Muscle of arm (tissue), 12 donors: ENCODE results near the gene PRMT7. TPM values are rescaled to one million over a fixed set of nuclear protein-coding genes. Genes with fewer than 3 reads are reported as not detected.
"Not testable (repeated sequence)": the region's sequence is repeated elsewhere in the genome, so short reads cannot be mapped to it uniquely, and the experiment has no call there.

Experiments used
- DNase-seq: peaks from one replicate; pipeline ENCODE4 v3.0.0-alpha.2; 2013
- polyA plus RNA-seq, 12 donors: library from polyadenylated mRNA; unstranded; fragments of 120-200 nt; gene quantifications; one replicate each; pipeline ENCODE4 v1.2.1, GENCODE V29; 2013; ENCODE audit not compliant: insufficient read length in 12 of 12

PRMT7 gene
- polyA plus RNA-seq, 12 donors, result 33.0 to 56.0 (median 40.2) TPM; not detected in 1

DNA sequence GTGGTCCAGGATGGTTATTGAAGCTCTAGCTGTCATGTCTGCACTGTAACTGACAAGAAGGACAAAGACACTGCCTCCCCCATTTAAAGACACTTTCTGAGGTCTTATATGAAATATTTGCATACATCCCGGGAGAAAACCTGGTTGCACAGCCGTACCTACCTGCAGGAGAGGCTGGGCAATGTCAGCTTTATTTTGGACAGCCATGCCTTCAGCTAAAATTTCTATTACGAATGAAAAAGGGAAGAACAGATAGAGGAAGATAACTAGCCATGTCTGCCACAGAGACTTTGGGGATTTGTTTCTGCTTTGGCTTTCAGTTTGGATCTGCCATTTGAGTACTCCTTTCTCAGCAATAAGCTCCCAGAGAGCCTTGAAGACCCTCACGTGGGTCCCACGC, 27.5 kb upstream of the PRMT7 start:
- no peak for DNase-seq

DNA sequence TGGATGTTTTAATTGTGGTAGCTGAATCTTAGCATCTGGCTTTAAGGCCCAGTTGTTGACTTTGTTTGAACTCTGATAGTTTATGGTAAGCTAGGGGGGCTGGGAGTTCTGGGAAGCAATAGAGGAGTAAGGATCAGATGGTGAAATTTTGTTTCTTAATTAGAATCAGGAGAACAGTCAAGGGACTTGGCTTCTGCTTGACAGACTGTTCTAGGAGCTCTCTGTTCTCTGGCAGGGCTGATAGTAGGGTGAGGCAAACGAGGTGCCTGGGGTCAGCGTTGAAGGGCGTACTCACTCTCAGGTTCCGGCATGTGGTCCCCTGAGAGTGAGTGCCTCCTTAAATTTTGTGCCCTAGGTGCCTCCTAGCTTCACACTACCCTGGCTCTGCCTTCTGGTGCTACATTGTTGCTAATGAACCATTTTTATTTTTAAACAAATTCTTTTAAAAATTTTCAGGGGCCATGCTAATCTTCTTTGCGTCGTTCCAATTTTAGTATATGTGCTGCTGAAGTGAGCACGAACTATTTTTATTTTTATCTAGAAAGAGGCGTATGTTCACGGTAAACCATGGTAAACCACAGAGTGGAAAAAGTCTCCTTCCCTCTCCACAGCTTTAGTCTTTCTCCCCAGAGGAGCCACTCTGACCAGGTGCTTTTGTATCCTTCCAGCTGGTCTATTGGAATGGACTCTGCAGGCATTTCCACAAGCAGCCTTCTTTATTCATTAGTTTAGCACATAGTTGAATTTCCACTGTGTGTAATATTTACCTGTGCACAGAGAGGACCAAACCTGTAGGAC, 26.8 kb upstream of the PRMT7 start:
- no peak for DNase-seq

DNA sequence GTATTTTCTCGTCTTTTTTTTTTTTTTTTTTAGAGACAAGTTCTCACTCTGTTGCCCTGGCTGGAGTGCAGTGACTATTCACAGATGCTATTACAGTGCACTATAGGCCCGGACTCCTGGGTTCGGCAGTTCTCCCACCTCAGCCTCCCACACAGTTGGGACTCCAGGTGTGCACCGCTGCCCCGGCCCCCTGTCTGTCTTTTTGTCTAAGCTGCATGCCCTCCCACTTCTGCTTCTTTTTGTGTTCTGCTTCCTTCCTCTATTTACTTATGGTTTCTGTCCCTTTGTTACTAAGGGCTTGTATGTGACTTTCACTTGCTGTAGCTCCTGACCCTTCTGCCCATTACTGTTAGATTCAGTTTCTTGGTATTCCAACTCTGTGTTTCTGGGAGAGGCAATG, 26.0 kb upstream of the PRMT7 start:
- no peak for DNase-seq

- no peak for DNase-seq
Measured at GRCh38 chr16:68285683-68286082, 25.1 kb upstream of the PRMT7 start.

DNA sequence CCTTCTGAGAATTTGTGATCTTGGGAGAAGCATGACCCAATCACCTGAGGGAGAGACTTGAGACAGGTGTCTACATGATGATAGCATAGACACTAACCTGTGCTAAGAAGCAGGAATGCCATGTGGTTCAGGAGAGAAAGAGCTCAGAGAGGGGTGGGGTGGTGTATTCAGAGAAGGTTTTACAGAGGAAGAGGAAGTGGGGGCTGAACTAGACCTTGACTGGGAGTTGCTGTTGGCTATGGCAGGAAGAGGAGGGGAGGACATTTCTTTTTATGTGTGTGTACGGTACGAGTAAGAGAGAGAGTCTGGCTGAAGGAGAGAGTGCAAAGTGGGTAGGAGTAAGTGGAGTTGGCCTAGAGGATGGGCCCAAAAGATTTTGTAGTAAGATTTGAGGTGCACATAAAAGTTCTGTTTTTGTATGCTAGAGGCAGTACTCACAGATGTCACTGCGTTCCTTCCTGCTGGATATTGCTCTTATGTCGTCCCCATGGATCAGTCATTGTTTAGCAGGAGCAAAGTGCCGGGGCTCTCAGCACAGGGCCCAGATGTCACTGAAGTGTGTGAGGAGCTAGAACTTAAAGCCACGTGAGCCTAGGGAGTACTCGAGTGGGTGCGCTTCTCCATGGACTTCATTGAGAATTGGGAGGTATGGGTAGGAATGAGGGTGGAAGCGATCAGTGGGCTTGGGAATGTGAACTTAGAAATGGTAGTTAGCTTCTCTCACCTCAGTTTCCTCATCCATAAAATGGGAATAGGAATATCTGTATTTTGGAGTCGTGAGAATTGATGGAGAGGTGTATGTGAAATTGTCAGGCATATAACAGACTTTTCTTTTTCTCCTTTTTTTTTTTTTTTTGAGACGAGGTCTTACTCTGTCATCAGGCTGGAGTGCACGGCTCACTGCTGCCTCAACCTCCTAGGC, 24.4 kb upstream of the PRMT7 start:
- DNase-seq, result no peak

DNA sequence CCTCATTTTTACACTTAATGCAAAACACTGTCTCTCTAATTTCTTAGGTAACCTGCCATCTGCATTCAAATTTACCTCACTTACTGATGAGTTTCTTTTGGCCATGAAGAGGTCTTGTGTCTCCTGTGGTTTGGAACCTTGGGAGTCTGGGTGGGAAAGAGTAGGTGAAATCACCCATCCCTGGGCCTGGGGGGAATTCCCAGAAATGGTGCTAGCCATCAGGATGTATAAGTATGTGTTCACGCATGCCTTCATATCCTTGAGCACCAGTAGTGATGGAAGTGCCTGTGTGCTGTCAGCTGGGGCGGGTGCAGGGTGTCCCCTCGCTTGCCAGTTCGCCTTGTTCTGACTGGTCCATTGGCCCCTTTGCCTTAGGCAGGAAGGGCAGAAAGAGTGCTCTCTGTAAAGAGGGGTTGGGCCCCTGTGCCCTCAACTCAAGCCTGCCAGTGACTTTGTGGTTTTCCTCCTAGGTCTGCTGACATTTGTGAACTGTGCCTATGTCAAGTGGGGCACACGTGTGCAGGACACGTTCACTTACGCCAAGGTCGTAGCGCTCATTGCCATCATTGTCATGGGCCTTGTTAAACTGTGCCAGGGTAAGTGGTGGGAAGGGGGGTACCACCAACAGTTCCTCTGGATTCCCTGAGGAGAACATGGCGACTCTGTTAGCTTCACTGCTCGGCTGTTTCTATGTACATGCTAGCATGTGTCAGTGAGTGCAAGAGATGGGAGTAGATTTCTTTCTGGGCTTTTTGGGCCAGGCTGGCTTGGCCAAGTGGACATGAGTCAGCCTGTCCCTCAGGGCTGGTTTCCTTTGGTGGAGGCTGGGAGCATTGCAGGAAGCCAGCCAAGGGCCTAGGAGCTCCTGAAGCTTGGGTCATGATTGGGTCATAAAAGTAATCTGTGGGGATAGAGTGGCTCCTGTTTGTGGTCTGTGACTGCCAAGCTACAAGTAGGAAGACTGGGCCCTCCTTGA, 23.3 kb upstream of the PRMT7 start:
- DNase-seq, result no peak

DNA sequence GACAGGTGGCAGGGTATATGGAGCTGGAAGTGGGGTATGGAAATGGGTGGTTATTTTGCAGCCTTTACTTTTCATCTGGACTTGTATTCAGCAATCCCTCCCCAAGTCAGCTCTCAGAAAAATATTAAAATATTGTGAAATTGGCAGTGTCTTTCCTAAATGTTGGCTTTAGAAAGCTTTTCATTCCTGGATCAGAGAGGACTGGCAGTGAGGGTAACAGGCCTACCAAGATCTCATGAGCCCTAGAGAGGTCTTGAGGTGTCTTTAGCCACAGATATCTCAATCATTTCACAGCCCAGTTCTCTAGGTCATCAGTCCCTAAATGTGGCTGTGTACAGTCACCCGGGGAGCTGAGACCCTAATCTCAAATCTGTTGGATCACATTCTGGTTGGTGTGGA, 22.6 kb upstream of the PRMT7 start:
- DNase-seq, result no peak

- DNase-seq, result not testable (repeated sequence)
Measured at GRCh38 chr16:68288796-68289195, 22.0 kb upstream of the PRMT7 start.

DNA sequence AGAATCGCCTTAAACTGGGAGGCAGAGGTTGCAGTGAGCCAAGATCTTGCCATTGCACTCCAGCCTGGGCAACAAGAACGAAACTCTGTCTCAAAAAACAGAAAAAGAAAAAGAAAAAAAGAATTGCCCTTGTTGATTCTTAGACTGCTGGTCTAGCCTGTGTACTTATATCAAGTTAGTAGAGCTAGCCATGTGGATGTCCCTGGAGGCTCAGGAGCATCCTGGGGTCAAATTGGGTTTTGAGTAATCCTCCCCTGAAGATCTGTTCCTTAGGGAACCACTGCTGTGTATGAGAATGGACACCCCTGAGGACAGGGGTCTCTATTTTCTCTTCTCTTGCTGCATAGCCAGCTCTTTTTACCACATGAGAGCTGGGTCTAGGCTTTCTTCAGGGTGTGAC, 21.6 kb upstream of the PRMT7 start:
- DNase-seq, result no peak

DNA sequence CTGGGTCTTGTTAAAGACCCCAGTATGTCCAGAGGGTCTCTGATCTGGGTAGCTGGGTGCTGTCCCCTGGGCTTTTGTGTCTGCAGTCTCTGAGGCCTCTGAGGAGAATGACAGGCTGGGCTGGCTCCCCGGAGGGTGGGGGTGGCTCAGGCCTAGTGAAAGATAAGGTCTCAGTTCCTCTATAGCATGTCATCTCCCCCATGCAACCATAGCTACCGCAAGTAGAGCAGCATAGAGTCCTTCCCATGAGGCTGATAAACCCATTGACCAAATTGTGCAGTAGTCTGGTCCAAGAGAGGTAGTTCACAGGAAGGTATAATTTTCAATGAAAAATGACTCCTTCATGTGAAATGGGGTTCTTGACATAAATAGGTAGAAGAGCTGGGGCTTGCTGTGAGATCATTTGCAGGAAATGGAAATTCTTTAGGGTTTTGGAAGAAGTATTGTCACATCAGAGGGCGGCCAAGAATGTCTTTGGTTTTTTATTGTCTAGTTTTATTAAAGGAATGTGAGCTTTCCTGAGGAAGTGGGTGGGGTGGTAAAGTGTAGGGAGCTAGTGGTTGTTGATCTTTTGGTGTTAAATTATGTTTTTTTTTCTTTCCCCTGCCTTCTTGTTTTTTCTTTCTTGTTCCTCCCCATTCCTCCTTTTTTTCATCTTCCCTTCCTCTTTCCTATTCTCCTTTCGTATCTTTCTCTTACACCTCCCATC, 21.0 kb upstream of the PRMT7 start:
- no peak for DNase-seq

- DNase-seq, result no peak
Measured at GRCh38 chr16:68290450-68290849, 20.4 kb upstream of the PRMT7 start.

GRCh38 chr16:68291227-68291626, 19.6 kb upstream of the PRMT7 start:
- DNase-seq, result no peak

DNA sequence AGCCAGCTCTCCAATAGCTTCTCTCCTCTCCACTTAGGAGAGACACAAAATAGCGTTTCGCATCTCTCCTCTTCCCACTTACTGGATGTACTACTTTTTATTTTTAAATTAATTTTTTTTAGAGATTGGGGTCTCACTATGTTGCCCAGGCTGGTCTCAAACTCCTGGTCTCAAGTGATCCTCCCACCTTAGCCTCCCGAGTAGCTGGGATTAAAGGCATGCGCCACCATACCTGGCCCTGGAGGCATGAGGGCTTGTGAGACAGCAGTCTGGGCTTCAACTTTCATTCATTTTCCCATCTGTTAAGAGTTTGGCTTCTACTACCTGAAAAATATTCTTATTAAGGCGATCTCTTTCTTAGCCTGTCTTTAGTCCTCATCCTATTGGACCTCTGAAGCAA, 18.4 kb upstream of the PRMT7 start:
- no peak for DNase-seq

DNA sequence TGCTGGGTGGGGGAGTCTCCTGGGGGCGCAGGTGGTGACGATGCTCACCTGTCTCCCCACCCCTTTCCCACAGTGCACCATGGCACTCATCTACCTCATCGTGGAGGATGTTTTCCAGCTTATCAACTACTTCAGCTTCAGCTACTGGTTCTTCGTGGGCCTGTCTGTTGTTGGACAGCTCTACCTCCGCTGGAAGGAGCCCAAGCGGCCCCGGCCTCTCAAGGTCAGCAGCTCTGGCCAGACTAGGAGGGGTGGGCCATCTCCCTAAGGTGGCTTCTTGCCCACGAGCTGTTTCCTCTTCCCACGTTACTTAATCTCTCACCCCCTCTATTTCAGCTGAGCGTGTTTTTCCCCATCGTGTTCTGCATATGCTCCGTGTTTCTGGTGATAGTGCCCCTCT, 14.5 kb upstream of the PRMT7 start:
- no peak for DNase-seq

DNA sequence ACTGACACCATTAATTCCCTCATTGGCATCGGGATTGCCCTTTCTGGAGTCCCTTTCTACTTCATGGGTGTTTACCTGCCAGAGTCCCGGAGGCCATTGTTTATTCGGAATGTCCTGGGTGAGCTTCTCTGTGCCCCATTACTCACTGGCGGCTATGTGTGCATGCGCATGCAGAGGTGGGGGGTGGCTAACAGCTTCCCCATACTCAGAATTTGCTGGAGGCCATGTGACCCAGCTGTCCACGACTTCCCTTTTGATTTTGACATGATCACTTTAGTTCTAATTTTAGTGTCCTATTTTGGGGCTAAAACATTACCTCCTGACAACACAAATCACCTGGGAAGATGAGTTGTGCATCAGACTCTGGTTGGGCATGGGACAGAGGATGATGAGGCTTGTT, 14.1 kb upstream of the PRMT7 start:
- no peak for DNase-seq

DNA sequence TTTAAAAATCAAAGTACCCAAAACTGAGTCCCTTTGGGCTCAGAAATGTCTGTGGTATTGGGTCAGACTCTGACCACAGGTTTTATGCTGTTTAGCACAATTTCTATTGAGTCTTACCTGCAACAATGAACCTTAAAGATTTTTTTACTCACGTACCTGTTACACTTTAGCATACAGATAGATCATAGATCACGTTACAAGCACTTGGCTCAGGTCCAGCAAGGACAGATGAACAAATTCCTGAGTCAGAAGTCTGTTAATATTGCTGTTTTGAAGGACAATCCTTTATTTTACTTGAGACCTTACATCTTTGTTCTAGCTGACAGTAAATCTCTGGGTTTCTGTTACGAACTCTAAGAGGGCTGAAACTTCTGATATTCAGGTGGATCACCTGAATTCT, 12.9 kb upstream of the PRMT7 start:
- DNase-seq, result no peak

GRCh38 chr16:68298312-68298711, 12.5 kb upstream of the PRMT7 start:
- no peak for DNase-seq

GRCh38 chr16:68298907-68299561, 11.8 kb upstream of the PRMT7 start:
- DNase-seq, result peak; percentile 23

GRCh38 chr16:68299571-68300453, 11.0 kb upstream of the PRMT7 start:
- DNase-seq, result no peak
